GF-D8 (cell line): ENCODE data around the gene ATP6V0A4.
"Not testable (repeated sequence)": the region's sequence is repeated elsewhere in the genome, so short reads cannot be mapped to it uniquely, and the experiment has no call there.

ENCODE experiments used
- DNase-seq: peaks from one replicate; lab custom pipeline; 2025; lab: John Stamatoyannopoulos, UW

The ATP6V0A4 gene

DNA sequence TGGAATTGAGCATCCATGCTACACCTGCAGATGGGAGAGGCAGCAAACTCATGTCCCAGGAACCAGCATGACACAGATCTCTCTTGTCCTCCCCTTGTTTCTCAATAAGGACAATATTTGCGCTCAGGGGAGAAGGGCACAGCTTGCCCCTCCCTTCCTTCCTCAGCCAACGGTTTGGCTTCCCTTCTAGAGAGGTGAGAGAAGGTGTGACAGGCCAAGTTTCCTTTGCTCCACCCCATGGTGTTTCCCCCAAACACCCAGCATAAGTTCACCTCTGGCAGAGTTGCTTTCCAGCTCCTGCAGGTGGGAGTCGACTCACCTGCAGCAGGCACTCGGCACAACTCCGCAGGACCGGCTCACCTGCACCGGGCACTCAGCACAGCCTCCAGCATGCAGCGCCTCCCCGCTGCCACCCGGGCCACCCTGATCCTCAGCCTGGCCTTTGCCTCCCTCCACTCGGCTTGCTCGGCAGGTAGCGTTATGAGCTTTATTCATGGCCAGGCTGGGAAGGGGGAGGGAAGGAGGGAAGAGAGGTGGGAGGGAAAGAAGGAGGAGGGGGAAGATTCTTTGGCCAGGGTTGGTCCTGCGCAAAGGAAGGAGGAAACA is at the start of gene ATP6V0A4, which contains the start of gene TMEM213:
Gene ATP6V0A4, minus strand, starts transcription at position 482 of the 606 bp plus-strand sequence. CDS start 26,949 bp downstream, outside the sequence.
Gene TMEM213, plus strand, starts transcription at position 280 of the 606 bp plus-strand sequence. Its CDS starts 111 bp downstream, at position 391.
- no peak for DNase-seq

DNA sequence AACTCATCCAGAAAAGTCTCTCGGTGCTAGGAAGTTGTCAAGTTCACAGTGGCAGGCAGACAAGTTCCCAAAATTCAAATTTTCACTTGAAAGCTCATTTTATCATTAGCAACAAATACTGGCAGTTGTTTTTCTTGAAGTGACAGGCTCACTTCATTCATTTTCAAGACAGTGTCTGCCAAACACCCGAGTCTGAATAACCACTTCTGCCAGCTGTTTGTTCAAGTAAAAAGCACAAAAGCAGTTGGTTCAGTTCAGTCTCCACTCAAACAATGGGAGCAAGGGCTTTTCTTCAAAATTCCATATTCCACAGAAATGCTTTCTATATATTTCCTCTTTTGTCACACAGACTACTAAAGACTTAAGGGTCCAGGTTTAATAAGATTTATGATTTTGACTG is 47.7 kb upstream of the ATP6V0A4 start:
- DNase-seq = no peak

DNA sequence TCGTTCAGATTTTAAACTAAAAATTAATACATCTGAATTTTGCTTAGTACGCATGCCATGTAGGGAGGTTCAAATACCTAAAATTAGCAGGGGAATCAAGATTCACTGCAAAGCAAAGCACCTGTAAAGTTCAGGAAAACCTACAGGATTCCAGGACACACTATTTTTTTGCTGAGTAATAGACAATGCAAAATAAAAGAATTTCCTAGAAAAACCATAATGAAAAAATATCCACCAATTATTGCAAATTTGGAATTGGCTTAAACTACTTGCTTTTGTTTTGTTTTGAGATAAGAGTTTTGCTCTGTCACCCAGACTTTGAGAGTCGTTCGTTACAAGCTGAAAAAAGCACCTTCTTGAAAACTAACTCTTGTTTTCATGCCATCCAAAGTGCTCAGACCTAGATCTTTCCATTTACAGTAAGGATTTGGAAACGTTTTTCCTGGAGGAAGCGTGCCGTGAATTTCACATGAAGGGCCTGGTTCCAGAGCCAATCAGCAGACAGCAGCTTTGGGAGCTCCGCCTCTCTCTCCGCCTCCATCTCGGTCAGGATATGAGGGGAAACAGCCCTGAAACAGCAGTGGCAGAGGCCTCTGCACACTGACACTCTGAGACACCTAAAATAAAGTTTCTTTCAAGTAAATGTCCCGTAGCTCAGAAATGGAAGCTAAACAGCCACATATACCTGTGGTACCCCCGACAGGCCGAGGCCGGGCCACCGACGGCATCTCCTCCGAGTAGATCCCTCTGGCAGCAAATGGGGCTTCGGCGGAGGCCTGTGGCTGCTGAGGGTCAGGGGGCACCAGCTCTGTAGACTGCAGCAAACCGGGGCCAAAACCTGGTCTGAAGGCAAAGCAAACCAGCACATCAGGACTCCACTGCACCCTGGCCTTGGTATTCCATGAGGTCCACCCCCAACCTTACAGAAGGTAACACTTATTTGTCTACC is 45.9 kb upstream of the ATP6V0A4 start:
- DNase-seq = no peak

DNA sequence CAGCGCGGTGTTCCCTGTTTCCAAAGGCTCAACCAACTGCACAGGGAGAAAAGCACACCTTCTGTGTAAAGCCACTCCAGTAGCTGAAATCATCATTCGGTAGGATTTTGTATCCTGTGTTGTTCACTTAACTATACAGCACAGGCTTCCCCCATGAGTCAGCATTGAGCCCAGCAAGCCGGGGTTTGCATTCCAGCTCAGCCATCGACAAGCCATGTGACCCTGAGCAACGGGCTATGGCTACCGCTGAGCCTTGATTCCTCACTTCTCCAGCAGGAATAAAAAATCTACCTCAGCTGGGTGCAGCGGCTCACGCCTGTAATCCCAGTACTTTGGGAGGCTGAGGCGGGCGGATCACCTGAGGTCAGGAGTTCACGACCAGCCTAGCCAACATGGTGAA is 44.1 kb upstream of the ATP6V0A4 start:
- no peak for DNase-seq

DNA sequence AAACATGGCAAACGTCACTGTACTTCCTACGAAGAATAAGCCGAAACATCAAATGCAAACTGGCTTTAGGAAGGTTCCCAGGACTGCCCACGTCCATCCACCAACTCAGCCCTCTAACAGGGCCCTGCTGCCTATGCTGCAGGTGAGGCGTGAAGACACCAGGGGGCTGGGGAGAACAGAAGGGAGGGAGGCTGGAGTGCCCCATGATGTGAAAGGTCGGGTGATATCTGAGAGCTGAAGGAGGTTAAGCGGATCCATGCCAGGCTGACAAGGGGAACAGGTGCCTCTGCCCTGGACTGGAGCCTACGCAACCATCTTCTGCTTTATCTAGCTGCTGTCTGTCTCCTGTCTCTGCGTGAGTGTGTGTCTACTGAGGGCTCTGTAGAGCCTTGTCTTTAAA is 40.2 kb upstream of the ATP6V0A4 start:
- DNase-seq = no peak

DNA sequence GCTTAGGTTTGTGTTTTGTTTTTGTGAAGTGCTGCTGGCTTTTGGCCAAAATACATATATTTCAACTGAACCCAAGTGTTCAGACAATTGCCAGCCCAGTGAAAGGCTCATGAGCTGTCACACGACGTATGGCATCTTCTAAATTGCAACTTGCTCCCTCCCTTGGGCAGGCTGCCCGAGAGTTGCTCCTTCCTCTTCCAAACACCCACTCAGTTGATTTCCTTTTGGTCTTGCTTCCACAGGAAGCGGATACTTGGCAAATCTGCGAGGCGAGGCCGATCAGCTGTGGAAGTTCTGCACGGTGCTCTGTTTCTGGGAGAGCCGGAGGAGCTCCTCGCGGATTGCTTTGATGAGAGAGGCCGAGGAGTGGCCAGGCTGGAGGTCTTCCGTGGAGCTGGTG is 39.6 kb upstream of the ATP6V0A4 start:
- no peak for DNase-seq

DNA sequence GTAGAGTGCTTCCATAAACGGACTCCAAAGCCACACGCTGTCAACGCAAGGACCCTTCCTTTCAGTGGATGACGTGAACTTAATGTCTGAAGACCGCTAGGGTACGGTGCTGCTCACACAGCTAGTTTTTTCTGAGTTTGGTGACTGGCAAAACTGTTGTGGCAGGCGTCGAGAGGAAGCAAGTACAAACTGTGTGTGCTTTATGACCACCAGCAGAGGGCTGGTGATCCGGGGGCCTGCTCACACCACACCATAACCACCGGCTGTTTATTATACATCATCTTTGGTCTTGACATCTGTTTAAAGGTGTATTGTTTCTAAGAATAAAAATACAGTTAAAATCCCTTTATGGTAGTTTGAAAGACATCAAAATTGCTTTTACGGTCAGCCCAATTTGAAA is 37.1 kb upstream of the ATP6V0A4 start:
- no peak for DNase-seq

DNA sequence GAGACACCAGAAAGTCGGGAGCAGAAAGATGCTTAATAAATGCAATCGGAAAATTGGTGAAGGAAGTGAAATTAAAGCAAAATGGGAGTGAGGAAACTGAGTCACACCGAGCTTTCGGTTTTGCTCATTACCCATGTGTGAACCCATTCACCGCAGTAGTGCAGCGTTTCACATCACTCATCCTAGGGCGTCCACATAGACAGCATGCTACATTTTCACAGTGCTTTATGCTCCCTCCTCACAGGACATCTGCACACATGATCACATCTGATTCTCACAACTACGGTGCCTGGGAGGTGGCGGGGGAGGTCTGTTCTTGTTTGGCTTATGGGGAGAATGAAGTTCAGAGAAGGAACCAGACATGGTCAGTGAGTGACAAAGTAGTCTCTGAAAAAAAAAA is 36.6 kb upstream of the ATP6V0A4 start:
- DNase-seq = no peak

DNA sequence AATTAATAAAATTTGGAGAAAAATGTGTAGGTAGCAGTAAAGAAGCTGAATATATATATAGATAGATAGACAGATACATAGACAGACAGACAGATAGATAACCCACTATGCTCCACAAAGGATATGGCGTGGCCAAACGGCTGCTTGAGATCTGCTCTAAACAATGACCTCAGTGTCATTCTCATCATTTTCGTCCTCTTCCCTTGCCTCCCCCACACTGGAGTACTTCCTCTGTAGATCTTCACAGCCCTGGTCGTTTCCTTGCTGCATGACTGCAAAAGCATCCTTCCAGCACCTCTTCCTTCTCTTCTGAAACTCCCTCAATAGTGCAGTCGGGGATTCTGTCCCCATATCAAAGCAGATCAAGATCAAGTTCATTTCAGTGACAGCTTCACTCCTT is 35.6 kb upstream of the ATP6V0A4 start:
- DNase-seq = no peak

DNA sequence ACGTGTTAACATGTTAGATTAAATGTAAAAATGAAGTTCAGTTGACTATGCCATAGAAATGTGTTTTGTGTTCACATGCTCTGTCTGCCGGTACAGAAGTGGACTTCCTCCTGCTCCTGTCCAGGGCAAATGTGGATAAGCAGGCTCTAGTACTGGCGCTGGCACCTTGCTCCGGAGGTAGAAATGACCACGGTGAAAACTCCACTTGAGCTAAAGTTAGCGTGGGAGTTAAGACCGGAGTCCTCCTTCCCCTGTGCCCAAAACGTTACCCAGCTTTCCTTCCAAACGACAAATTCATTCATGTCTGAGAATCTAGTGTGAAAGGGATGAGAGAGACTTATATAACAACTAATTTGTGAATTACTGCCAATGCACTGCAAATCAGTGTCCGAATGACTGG is 35.0 kb upstream of the ATP6V0A4 start:
- DNase-seq = no peak

DNA sequence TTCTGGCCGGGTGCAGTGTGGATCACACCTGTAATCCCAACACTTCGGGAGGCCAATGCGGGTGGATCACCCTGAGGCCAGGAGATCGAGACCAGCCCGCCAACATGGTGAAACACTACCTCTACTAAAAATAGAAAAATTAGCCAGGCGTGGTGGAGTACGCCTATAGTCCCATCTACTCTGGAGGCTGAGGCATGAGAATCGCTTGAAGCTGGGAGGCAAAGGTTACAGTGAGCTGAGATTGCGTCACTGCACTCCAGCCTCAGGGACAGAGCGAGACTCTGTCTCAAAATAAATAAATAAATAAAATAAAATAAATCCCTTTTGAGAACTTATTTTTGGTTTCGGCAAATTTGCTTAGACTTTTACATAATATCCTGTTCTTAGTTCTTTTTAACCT is 31.3 kb upstream of the ATP6V0A4 start:
- DNase-seq = no peak

DNA sequence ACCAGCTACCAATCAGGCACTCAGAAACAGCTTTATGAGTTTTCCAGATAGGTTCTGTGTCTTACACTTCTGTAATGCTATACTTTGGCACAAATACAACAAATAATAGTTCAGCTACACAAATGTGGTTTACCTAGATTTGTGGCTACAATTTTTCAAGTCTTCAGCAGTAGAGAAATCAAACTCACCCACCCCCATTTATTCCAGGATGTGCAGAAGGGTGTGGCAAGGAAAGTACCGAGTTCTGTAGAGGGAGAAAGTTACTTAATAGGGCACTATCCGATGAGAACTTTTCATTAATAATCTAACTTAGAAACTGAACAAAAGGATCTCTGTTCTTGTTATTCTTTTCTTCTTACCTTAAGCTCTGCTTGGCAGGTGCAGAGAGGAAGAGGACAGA is 30.3 kb upstream of the ATP6V0A4 start:
- DNase-seq = no peak

DNA sequence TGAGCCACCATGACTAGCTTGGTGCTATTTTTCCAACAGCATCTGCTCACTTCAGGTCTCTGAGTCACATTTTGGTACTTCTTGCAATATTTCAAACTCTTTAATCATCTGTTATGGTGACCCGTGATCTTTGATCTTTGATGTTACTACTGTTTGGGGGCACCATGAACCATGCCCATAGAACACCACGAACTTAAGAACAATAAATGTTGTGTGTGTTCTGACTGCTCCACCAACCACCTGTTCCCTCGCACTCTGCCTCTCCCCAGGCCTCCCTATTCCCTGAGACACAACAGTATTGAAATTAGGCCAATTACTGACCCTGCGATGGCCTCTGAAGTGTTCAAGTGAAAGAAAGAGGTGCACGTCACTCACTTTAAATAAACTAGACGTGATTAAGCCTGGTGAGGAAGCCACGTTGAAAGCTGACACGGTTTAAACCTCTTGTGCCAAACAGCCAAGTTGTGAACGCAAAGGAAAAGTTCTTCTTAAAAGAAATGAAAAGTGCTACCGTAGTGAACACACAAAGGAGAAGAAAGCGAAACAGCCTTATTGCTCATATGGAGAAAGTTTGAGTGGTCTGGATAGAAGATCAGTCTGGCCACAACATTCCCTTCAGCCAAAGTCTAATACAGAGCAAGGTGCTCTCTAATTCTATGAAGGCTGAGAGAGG is 27.2 kb upstream of the ATP6V0A4 start:
- no peak for DNase-seq

DNA sequence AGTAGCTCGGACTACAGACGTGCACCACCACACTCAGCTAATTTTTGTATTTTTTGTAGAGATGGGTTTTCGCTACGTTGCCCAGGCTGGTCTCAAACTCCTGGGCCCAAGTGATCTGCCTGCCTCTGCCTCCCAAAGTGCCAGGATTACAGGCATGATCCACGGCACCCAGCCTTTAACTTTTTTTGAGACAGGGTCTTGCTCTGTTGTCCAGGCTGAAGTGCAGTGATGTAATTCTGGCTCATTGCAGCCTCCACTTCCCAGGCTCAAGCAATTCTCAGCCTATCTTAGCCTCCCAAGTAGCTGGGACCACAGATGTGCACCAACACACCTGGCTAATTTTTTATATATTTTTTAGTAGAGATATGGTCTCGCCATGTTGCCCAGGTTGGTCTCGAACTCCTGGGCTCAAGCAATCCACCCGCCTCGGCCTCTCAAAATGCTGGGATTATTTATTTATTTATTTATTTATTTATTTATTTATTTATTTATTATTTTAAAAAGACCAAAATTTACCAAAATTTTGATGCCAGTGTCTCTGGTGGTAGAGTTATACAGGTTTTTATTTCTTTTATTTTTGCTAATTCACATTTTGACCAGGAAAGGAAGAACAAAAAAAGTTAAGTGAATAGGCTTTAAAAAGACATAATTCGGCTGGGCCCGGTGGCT is 25.0 kb upstream of the ATP6V0A4 start:
- no peak for DNase-seq

DNA sequence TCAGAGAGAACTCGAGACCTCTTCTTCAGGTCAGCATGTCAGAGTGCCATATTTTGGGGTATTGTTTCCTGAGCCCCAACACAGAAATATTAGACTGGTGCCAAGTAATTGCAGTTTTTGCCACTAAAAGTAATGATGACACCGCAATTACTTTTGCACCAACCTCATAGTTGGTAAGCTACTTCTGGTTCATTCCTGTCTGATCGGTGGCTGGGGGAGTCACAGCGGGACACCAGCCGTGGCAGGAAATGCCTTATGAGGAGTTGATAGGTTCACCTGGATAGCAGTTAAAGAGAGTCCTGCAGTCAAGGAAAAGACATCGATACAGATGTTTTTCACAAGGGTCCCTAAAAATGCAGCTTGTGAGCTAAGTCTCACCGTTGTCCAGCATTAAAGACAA is 23.9 kb upstream of the ATP6V0A4 start:
- no peak for DNase-seq

DNA sequence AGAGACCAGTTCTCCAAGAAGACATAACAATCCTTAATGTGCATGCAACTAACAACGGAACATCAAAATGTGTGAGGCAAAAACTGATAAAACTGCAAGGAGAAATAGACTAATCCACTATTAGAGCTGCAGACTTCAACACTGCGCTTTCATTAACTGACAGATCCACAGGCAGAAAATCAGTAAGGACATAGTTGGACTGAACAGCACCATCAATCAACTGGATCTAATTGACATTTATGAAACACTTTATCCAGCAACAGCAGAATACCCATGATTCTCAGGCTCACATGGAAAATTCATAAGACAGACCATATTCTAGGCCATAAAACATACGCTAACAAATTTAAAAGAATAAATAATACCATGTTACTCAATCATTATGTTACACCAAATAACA is 21.6 kb upstream of the ATP6V0A4 start:
- no peak for DNase-seq

DNA sequence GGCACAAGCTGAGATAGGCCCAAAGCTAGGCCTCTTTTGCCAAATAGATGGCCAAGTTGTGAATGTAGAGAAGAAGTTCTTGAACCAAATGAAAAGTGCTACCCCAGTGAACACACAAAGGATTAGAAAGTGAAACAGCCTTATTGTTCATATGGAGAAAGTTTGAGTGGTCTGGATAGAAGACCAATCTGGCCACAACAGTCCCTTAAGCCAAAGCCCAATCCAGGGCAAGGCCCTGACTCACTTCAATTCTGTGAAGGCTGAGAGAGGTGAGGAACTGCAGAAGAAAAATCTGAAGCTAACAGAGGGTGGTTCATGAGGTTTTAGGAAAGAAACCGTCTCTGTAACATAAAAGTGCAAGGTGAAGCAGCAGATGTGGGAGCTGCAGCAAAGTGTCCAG is 18.7 kb upstream of the ATP6V0A4 start:
- no peak for DNase-seq

DNA sequence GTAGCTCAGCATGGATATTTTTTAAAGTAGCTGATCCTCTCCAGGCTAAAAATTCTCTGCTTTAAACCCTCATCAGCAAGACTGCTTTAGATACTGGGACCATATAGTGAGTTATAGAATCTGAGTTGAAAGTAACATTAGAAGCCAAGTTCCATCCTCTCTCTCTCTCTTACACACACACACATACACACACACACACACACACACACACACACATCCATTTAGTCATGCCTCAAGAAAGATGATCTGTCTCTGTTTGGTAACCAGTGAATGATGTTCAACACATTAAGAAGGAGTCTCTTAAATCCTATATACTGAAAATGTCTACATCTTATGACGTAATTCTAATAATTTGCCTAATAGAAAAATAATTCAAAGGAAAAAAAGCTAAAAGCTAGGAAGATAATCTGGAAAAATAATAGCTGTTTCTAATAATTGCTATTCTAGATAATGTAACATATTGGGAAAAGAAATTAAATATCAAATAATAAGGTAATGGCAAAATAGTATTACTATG is 16.9 kb upstream of the ATP6V0A4 start:
- DNase-seq = no peak

DNA sequence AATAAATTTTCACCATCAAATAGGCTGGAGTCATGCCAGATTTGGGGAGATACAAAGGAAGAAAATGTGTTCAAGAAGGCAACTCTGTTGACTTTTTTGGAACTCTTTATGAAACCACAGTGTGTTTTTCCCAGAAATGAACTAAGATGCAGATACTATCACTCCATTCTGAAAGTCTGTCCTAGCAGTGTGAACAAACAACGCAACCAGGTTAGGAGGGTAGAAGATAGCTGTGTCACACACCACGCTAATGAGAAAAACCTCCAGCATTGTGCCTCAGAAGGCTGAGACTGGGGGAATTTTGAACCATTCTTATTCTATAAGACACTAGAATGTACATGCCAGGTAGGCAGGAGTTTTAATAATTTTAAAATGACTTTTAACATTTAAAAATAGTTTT is 15.9 kb upstream of the ATP6V0A4 start:
- DNase-seq = no peak

DNA sequence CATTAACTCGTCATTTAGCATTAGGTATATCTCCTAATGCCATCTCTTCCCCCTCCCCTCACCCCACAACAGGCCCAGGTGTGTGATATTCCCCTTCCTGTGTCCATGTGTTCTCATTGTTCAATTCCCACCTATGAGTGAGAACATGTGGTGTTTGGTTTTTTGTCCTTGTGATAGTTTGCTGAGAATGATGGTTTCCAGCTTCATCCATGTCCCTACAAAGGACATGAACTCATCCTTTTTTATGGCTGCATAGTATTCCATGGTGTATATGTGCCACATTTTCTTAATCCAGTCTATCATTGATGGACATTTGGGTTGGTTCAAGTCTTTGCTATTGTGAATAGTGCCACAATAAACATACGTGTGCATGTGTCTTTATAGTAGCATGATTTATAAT is 13.3 kb upstream of the ATP6V0A4 start:
- not testable (repeated sequence) for DNase-seq

DNA sequence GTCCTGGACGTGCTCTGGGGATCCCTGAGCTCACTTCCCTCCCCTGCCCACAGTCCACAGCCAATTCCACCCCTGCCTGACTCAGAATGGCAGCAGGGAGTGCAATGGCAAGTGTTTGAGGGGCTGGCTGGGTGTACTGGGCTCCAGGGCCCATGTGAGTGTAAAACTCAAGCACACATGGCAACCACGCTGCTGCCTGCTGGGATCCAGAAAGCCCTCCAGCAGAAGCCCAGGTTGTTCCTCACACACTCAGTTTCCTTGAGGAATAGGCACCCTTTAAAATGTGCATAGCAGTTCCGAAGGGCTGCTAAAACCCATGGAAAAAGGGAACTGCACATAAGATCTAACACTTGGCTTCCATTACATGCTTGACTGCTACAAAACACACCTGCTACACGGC is 11.3 kb upstream of the ATP6V0A4 start:
- no peak for DNase-seq

DNA sequence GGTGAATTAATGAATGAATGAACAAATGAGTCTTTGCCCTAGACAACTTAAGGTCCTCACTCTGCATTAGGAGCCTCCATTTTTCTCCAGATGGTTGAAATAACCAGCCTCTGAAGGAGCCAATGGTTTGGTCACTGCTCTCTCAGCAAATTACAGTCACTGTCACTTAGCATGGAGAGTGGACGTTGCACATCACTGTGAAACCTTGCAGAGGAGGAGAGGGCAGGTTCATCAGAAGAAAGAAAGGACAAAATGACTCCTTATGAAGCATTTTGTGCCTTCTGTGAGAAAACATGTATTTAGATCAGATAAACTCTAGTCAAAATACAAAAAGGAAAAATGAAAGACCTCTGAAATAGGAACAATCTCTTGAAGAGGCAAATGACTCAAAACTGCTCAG is 6.6 kb upstream of the ATP6V0A4 start:
- DNase-seq = no peak
